Mesenchymal stem cell (in vitro differentiated cells and primary cell): Measurements from ENCODE around the gene EDC4.

Source experiments
- DNase-seq: peaks from one replicate; pipeline ENCODE4 v3.0.0-alpha.2; 2013
- H2AFZ ChIP-seq: one replicate; pipeline ENCODE4 v1.6.1; 2013; ENCODE audit warnings: low read depth, mild to moderate bottlenecking, control low read depth, inconsistent platforms, low read length, moderate library complexity
- H2AK5ac ChIP-seq: 2 replicates; pipeline ENCODE4 v1.6.1; 2013; ENCODE audit warnings: low read length, moderate library complexity, mild to moderate bottlenecking, inconsistent platforms; ENCODE audit not compliant: severe bottlenecking
- H2BK120ac ChIP-seq: one replicate; pipeline ENCODE4 v1.6.1; 2013; ENCODE audit warnings: low read depth, mild to moderate bottlenecking, inconsistent platforms, low read length, moderate library complexity
- H2BK12ac ChIP-seq, 2 experiments: one replicate each; pipeline ENCODE4 v1.6.1; 2013; ENCODE audit warnings: inconsistent platforms in 2 of 2, low read length in 2 of 2, mild to moderate bottlenecking in 2 of 2, moderate library complexity in 2 of 2, control low read depth in 1 of 2
- H2BK15ac ChIP-seq: one replicate; pipeline ENCODE4 v1.6.1; 2013; ENCODE audit warnings: mild to moderate bottlenecking, low read depth, inconsistent platforms; ENCODE audit not compliant: poor library complexity, severe bottlenecking
- H2BK5ac ChIP-seq: 2 replicates; pipeline ENCODE4 v1.6.1; 2013; ENCODE audit warnings: low read depth, mild to moderate bottlenecking, low read length, control low read depth, inconsistent platforms; ENCODE audit not compliant: poor library complexity, severe bottlenecking
- H3K14ac ChIP-seq, 2 experiments: one replicate each; pipeline ENCODE4 v1.6.1; 2013; ENCODE audit warnings: inconsistent platforms in 2 of 2, low read length in 2 of 2, control low read depth in 1 of 2, mild to moderate bottlenecking in 1 of 2, moderate library complexity in 1 of 2
- H3K18ac ChIP-seq, 2 experiments: one replicate each; pipeline ENCODE4 v1.6.1; 2013; ENCODE audit warnings: inconsistent platforms in 2 of 2, low read length in 2 of 2, control low read depth in 1 of 2, low read depth in 1 of 2, mild to moderate bottlenecking in 1 of 2
- H3K23ac ChIP-seq, 2 experiments: one replicate each; pipeline ENCODE4 v1.6.1; 2013; ENCODE audit warnings: inconsistent platforms in 2 of 2, low read length in 2 of 2, mild to moderate bottlenecking in 2 of 2, moderate library complexity in 2 of 2, control low read depth in 1 of 2
- H3K27ac ChIP-seq: 2 replicates; pipeline ENCODE4 v1.5.1; 2013; ENCODE audit warnings: mild to moderate bottlenecking, moderate library complexity, low read length, control low read depth, inconsistent platforms; ENCODE audit not compliant: poor library complexity, severe bottlenecking
- H3K27me3 ChIP-seq, 2 experiments: 2 replicates each; pipeline versions ENCODE4 v1.6.1 to v1.7.0; 2013; ENCODE audit warnings: low read length in 2 of 2, mild to moderate bottlenecking in 2 of 2, moderate library complexity in 2 of 2, control low read depth in 1 of 2, inconsistent platforms in 1 of 2; ENCODE audit not compliant: control insufficient read depth in 1 of 2, insufficient read depth in 1 of 2
- H3K36me3 ChIP-seq, 2 experiments: 2 replicates each; pipeline versions ENCODE4 v1.6.1 to v1.7.0; 2013; ENCODE audit warnings: low read length in 2 of 2, control low read depth in 1 of 2, inconsistent platforms in 1 of 2, low read depth in 1 of 2, mild to moderate bottlenecking in 1 of 2; ENCODE audit not compliant: insufficient read depth in 2 of 2, control insufficient read depth in 1 of 2
- H3K4ac ChIP-seq, 2 experiments: one replicate each; pipeline ENCODE4 v1.6.1; 2013; ENCODE audit warnings: inconsistent platforms in 2 of 2, low read length in 2 of 2, mild to moderate bottlenecking in 2 of 2, moderate library complexity in 2 of 2, control low read depth in 1 of 2, low read depth in 1 of 2
- H3K4me1 ChIP-seq: 2 replicates; pipeline ENCODE4 v1.6.1; 2013; ENCODE audit warnings: low read depth, low read length, control low read depth; ENCODE audit not compliant: control insufficient read depth, insufficient read depth
- H3K4me2 ChIP-seq: 2 replicates; pipeline ENCODE4 v1.6.1; 2013; ENCODE audit warnings: low read length, mild to moderate bottlenecking, inconsistent platforms; ENCODE audit not compliant: poor library complexity, severe bottlenecking
- H3K4me3 ChIP-seq, 2 experiments: 2 replicates each; pipeline versions ENCODE4 v1.5.1 to v1.7.0; 2013; ENCODE audit warnings: low read length in 2 of 2, mild to moderate bottlenecking in 2 of 2, control low read depth in 1 of 2, low read depth in 1 of 2; ENCODE audit not compliant: insufficient read depth in 1 of 2
- H3K79me1 ChIP-seq: replicated peaks from 2 replicates; pipeline ENCODE4 v1.6.1; 2013; ENCODE audit warnings: mild to moderate bottlenecking, control low read depth, low read length, inconsistent platforms; ENCODE audit not compliant: poor library complexity, severe bottlenecking
- H3K9ac ChIP-seq: 2 replicates; pipeline ENCODE4 v1.7.0; 2013; ENCODE audit warnings: mild to moderate bottlenecking, low read length, moderate library complexity
- H3K9me3 ChIP-seq: 2 replicates; pipeline ENCODE4 v1.7.0; 2013; ENCODE audit warnings: mild to moderate bottlenecking, low read length; ENCODE audit not compliant: control insufficient read depth
- H4K8ac ChIP-seq: one replicate; pipeline ENCODE4 v1.6.1; 2013; ENCODE audit warnings: inconsistent platforms, mild to moderate bottlenecking, low read length, moderate library complexity
- H4K91ac ChIP-seq: one replicate; pipeline ENCODE4 v1.6.1; 2013; ENCODE audit warnings: mild to moderate bottlenecking, low read length, inconsistent platforms
- WGBS: methylation state at CpG from one replicate; pipeline ENCODE4 v1.1.7; 2013; ENCODE audit warnings: mixed read lengths; 5-methylcytosine and 5-hydroxymethylcytosine counted together

The EDC4 gene

GRCh38 chr16:67872131-67872630 lies 671 bp upstream of the EDC4 start:
- no peak overlapping the region for H4K91ac ChIP-seq
- H3K4me2 ChIP-seq, result no peak overlapping the region
- H3K4me3 ChIP-seq, result peak overlapping the region in 1 of 2 experiments; percentile 98
- H3K4ac ChIP-seq, result no peak overlapping the region
- H3K4me1 ChIP-seq, result peaks cover 16% of the 10 kb centered on the region
- H3K9ac ChIP-seq, result peak overlapping the region; percentile 98
- H3K14ac ChIP-seq, result no peak overlapping the region
- no peak overlapping the region for H2BK12ac ChIP-seq
- H2AFZ ChIP-seq, result no peak overlapping the region
- no peak for DNase-seq
- H2BK5ac ChIP-seq, result no peak overlapping the region
- H2AK5ac ChIP-seq, result no peak overlapping the region
- no peak overlapping the region for H2BK120ac ChIP-seq
- peak overlapping the region; percentile 56 for H3K27ac ChIP-seq
- no peaks in the 10 kb centered on the region for H3K27me3 ChIP-seq
- H3K79me1 ChIP-seq, result peaks cover 35% of the 10 kb centered on the region
- H3K18ac ChIP-seq, result peak overlapping the region in 1 of 2 experiments; percentile 17
- WGBS, result 89% methylated on average over 2 of the region's 2 CpGs
- H3K23ac ChIP-seq, result no peak overlapping the region
- no peaks in the 10 kb centered on the region for H3K9me3 ChIP-seq
- H2BK15ac ChIP-seq, result no peak overlapping the region
- H3K36me3 ChIP-seq, result peaks cover 60 to 63% of the 10 kb centered on the region in 2 experiments
- H4K8ac ChIP-seq, result peak overlapping the region; percentile 91

- H3K4me1 ChIP-seq, result peaks cover 16% of the 10 kb centered on the region
- H3K4me3 ChIP-seq, result peak overlapping the region; percentile 91 to 98
- H2BK120ac ChIP-seq, result peak overlapping the region; percentile 51
- peak overlapping the region; percentile 77 to 96 for H3K18ac ChIP-seq
- H3K9ac ChIP-seq, result peak overlapping the region; percentile 98
- H3K27ac ChIP-seq, result peak overlapping the region; percentile 36
- no peak overlapping the region for H2BK5ac ChIP-seq
- H3K23ac ChIP-seq, result no peak overlapping the region
- peak overlapping the region in 1 of 2 experiments; percentile 94 for H3K14ac ChIP-seq
- no peak overlapping the region for H2AK5ac ChIP-seq
- peak overlapping the region; percentile 90 for H2AFZ ChIP-seq
- H3K4ac ChIP-seq, result peak overlapping the region; percentile 15 to 71
- H3K9me3 ChIP-seq, result no peaks in the 10 kb centered on the region
- H3K79me1 ChIP-seq, result peaks cover 38% of the 10 kb centered on the region
- DNase-seq, result peak; percentile 38
- no peaks in the 10 kb centered on the region for H3K27me3 ChIP-seq
- WGBS, result 21% methylated on average over 22 of the region's 23 CpGs
- no peak overlapping the region for H2BK15ac ChIP-seq
- peaks cover 60 to 66% of the 10 kb centered on the region in 2 experiments for H3K36me3 ChIP-seq
- peak overlapping the region; percentile 86 for H3K4me2 ChIP-seq
- H4K8ac ChIP-seq, result peak overlapping the region; percentile 81
- H2BK12ac ChIP-seq, result no peak overlapping the region
- peak overlapping the region; percentile 52 for H4K91ac ChIP-seq
Observed at GRCh38 chr16:67873435-67874370, 851 bp downstream of the EDC4 start.

- Histone ChIP-seq H3K23ac (no peak overlapping the region), H3K14ac (no peak overlapping the region), H3K4me3 (peak overlapping the region; percentile 36 to 98), H2BK120ac (no peak overlapping the region), H2AFZ (no peak overlapping the region), H3K4me2 (peak overlapping the region; percentile 86), H3K36me3 (peaks cover 64 to 67% of the 10 kb centered on the region in 2 experiments), H3K27me3 (no peaks in the 10 kb centered on the region), H3K4ac (no peak overlapping the region), H3K4me1 (peaks cover 15% of the 10 kb centered on the region), H2BK12ac (no peak overlapping the region), H3K18ac (no peak overlapping the region), H4K8ac (no peak overlapping the region), H2BK15ac (no peak overlapping the region), H3K79me1 (peaks cover 41% of the 10 kb centered on the region), H3K27ac (no peak overlapping the region), H3K9ac (peak overlapping the region; percentile 98), H2BK5ac (no peak overlapping the region), H2AK5ac (no peak overlapping the region), H3K9me3 (no peaks in the 10 kb centered on the region), H4K91ac (no peak overlapping the region)
- no peak for DNase-seq
- 88% methylated on average over 3 of the region's 3 CpGs for WGBS
Observed at GRCh38 chr16:67874372-67874771, 1.5 kb downstream of the EDC4 start.

- H3K27me3 ChIP-seq, result no peaks in the 10 kb centered on the region
- H3K4me3 ChIP-seq, result no peak overlapping the region
- no peak overlapping the region for H3K9ac ChIP-seq
- no peak overlapping the region for H2BK15ac ChIP-seq
- no peak overlapping the region for H4K8ac ChIP-seq
- WGBS, result 94% methylated on average over 10 of the region's 11 CpGs
- no peak overlapping the region for H2BK5ac ChIP-seq
- H3K23ac ChIP-seq, result no peak overlapping the region
- H3K36me3 ChIP-seq, result peaks cover 68 to 71% of the 10 kb centered on the region in 2 experiments
- no peaks in the 10 kb centered on the region for H3K9me3 ChIP-seq
- H3K4me2 ChIP-seq, result no peak overlapping the region
- peaks cover 42% of the 10 kb centered on the region for H3K79me1 ChIP-seq
- H2BK120ac ChIP-seq, result no peak overlapping the region
- no peak overlapping the region for H2BK12ac ChIP-seq
- no peak overlapping the region for H3K4ac ChIP-seq
- H4K91ac ChIP-seq, result no peak overlapping the region
- no peak overlapping the region for H2AFZ ChIP-seq
- H2AK5ac ChIP-seq, result no peak overlapping the region
- no peak overlapping the region for H3K18ac ChIP-seq
- H3K4me1 ChIP-seq, result peaks cover 15% of the 10 kb centered on the region
- no peak overlapping the region for H3K27ac ChIP-seq
- no peak for DNase-seq
- no peak overlapping the region for H3K14ac ChIP-seq
Observed at GRCh38 chr16:67877064-67877463, 4.2 kb downstream of the EDC4 start.
